Peyer's patch (tissue), 4 donors: Measurements from ENCODE around the gene LAMA5. TPM values are rescaled to one million over a fixed set of nuclear protein-coding genes. Genes with fewer than 3 reads are reported as not detected.

Experiments used
- DNase-seq, 3 donors: peaks; one replicate each; pipeline ENCODE4 v3.0.0-alpha.2; 2017 to 2019
- H3K27ac ChIP-seq, 4 donors: fragments of 200-600 bp; sonication (generic); one replicate each; pipeline ENCODE4 v1.5.1; 2016 to 2019
- H3K27me3 ChIP-seq, 2 donors: fragments of 200-600 bp; sonication (generic); one replicate each; pipeline ENCODE4 v1.5.1; 2019
- H3K36me3 ChIP-seq, 3 donors: fragments of 200-600 bp; sonication (generic); one replicate each; pipeline ENCODE4 v1.5.1; 2016 to 2019
- H3K4me1 ChIP-seq, 4 donors: fragments of 200-600 bp; sonication (generic); one replicate each; pipeline ENCODE4 v1.5.1; 2016 to 2019
- H3K4me3 ChIP-seq, 4 donors: fragments of 200-600 bp; sonication (generic); 1 replicate in 3 of 4; 2 replicates in 1 of 4; pipeline ENCODE4 v1.5.1; 2016 to 2019; ENCODE audit warnings: mild to moderate bottlenecking in 1 of 4
- H3K9me3 ChIP-seq, 4 donors: fragments of 200-600 bp; sonication (generic); one replicate each; pipeline ENCODE4 v1.5.1; 2016 to 2019; ENCODE audit warnings: mild to moderate bottlenecking in 1 of 4
- POLR2A ChIP-seq, 2 donors: fragments of 450-650 bp; IDR thresholded peaks; one replicate each; pipeline ENCODE4 v1.5.1; 2017; ENCODE audit warnings: antibody characterized with exemption in 2 of 2, mild to moderate bottlenecking in 2 of 2, moderate library complexity in 2 of 2
- total RNA-seq, 4 donors: library from RNA; depleted of rRNA; stranded (reverse); fragments of >200 nt; gene quantifications; one replicate each; pipeline ENCODE4 v1.1.0, GENCODE V29; 2016
- TF ChIP-seq, protein P1 (sequence below), 6 experiments: fragments of 450-650 bp in 4 of 6; fragments of 200-600 bp in 2 of 6; sonication (generic) in 1 of 6; IDR thresholded peaks; one replicate each; pipeline ENCODE4 v1.5.1; 2017 to 2019; ENCODE audit warnings: antibody characterized with exemption in 6 of 6, mild to moderate bottlenecking in 3 of 6, moderate library complexity in 1 of 6

Gene LAMA5
- total RNA-seq, 4 donors from 2014 or later, result 31.2 to 328 (median 87.3) TPM

DNA sequence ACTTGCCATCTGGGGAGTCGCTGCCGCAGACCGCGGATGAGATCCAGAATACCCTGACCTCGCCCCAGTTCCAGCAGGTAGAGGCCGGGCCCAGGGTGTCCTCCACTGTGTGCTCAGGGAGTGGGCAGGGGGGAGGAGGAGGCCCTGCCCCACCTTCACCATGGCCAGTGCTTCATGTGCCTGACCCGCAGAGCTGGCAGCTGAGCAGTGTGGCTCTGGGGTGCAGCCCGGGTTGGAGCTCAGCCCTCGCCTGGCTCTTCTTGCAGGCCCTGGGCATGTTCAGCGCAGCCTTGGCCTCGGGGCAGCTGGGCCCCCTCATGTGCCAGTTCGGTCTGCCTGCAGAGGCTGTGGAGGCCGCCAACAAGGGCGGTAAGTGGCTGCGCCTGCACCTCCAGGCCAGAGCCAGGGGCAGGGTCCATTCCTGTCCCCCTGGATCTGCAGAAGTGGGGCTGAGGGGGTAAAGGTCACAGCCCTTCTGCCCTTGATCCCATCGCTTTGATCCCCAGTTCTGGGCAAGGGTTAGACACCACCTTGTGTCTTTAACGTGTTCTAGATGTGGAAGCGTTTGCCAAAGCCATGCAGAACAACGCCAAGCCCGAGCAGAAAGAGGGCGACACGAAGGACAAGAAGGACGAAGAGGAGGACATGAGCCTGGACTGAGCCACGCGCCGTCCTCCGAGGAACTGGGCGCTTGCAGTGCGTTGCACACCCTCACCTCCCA lies 58.9 kb downstream of the LAMA5 start:
- TF ChIP-seq, protein P1, sequence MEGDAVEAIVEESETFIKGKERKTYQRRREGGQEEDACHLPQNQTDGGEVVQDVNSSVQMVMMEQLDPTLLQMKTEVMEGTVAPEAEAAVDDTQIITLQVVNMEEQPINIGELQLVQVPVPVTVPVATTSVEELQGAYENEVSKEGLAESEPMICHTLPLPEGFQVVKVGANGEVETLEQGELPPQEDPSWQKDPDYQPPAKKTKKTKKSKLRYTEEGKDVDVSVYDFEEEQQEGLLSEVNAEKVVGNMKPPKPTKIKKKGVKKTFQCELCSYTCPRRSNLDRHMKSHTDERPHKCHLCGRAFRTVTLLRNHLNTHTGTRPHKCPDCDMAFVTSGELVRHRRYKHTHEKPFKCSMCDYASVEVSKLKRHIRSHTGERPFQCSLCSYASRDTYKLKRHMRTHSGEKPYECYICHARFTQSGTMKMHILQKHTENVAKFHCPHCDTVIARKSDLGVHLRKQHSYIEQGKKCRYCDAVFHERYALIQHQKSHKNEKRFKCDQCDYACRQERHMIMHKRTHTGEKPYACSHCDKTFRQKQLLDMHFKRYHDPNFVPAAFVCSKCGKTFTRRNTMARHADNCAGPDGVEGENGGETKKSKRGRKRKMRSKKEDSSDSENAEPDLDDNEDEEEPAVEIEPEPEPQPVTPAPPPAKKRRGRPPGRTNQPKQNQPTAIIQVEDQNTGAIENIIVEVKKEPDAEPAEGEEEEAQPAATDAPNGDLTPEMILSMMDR (IDR thresholded peaks at IDR 0.05), result no peak
- no peak for TF ChIP-seq POLR2A (IDR thresholded peaks at IDR 0.05)
- Histone ChIP-seq H3K4me1 (peaks cover 7 to 25% (median 17%) of the 10 kb centered on the region in 4 donors), H3K27me3 (no peaks in the 10 kb centered on the region), H3K27ac (no peak overlapping the region), H3K9me3 (no peaks in the 10 kb centered on the region), H3K36me3 (peaks cover 0 to 73% (median 0%) of the 10 kb centered on the region in 3 donors), H3K4me3 (no peak overlapping the region)
- DNase-seq, result no peak

DNA sequence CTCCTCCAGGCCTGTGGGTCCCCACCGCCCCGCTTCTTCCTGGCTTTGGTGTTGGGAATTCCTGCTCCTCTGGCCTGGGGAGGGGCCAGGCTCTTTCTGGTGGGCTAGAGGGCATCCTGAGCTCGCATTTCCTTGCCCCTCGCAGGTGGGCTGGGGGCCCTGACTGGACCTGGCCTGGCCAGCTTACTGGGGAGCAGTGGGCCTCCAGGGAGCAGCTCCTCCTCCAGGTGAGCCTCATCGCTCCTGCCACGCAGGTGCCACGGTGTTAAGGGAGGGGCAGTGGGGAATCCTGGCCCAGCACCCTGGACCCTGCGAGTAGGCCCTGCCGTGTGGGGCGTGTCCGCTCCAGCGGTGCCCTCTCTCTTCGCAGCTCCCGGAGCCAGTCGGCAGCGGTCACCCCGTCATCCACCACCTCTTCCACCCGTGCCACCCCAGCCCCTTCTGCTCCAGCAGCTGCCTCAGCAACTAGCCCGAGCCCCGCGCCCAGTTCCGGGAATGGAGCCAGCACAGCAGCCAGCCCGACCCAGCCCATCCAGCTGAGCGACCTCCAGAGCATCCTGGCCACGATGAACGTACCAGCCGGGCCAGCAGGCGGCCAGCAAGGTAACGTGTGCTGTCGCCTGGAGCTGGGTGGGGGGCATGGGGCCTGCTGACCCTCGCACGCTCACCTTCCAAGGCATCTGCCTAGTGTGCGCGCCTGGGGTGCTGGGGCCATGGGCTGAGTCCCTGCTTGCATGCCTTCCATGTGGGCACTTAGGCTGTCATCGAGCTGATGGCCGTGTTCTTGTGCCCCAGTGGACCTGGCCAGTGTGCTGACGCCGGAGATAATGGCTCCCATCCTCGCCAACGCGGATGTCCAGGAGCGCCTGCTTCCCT lies 59.6 kb downstream of the LAMA5 start:
- H3K27me3 ChIP-seq, result no peaks in the 10 kb centered on the region
- DNase-seq, result no peak
- H3K4me1 ChIP-seq, result peaks cover 7 to 25% (median 18%) of the 10 kb centered on the region in 4 donors
- no peaks in the 10 kb centered on the region for H3K9me3 ChIP-seq
- no peak overlapping the region for H3K27ac ChIP-seq
- TF ChIP-seq, protein P1 (IDR thresholded peaks at IDR 0.05), result no peak
- no peak for TF ChIP-seq POLR2A (IDR thresholded peaks at IDR 0.05)
- no peak overlapping the region for H3K4me3 ChIP-seq
- peaks cover 0 to 73% (median 0%) of the 10 kb centered on the region in 3 donors for H3K36me3 ChIP-seq

DNA sequence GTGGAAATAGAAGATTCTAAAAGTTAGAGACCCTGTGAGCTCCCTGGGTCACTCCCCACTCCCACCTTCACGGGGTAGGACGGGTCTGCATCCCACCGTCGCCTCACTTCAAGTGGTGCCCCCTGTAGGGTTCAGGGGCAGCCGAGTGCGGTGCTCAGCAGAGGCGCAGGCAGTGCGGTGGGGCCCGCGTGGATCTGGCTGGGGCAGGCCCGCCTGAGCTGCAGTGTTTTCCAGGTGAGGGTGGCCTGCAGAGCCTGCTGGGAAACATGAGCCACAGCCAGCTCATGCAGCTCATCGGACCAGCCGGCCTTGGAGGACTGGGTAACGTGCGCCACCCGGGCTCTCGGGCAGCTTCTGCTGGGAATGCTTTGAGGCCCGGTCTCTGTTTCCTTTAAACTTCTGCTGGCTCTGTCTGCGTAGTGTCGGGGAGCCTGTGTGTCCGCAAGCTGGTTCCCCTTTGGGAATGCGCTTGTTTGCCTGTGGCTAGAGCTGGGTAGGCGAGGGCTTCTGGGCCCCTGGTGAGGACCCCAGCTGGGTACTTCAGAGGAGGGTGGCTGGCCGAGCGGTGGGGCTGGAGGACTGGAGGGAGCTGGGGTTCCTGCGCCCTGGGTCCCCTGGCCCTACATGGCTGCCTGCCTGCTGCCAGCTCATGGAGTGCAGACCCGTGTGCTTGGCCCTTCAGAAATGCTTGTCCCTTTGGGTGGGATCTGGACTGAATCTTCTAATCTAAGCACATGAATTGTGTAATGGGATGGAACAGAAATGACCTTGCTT lies 60.5 kb downstream of the LAMA5 start:
- TF ChIP-seq POLR2A (IDR thresholded peaks at IDR 0.05), result no peak
- TF ChIP-seq, protein P1 (IDR thresholded peaks at IDR 0.05), result no peak
- Histone ChIP-seq H3K27ac (no peak overlapping the region), H3K4me3 (no peak overlapping the region), H3K9me3 (no peaks in the 10 kb centered on the region), H3K4me1 (peaks cover 7 to 25% (median 18%) of the 10 kb centered on the region in 4 donors), H3K27me3 (no peaks in the 10 kb centered on the region), H3K36me3 (peaks cover 0 to 66% (median 0%) of the 10 kb centered on the region in 3 donors)
- no peak for DNase-seq

DNA sequence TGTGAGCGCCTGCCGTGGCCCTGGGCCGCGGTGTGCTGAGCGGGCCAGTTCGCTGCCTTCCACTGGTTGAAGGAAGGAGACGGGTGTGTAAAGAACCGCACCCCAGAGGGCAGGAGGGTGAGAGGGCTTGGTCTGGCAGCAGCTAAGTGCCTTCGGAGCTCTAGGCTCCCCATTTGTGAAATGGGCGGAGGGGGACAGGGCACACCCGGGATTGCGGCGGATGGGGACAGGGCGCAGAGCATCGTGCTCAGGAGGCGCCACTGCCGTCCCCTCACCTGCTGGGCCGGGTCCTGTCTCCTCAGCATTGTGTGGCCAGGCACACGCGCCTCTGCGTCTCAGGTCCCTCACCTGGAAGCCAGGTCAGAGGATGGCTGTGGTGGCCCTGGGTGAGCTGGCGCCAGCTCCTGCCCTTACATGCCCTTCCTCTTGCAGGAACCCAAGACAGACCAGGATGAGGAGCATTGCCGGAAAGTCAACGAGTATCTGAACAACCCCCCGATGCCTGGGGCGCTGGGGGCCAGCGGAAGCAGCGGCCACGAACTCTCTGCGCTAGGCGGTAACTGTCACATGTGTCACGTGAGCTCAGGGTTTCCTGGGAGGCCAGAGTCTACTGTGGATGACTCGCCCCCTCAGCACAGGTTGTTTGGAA lies 61.2 kb downstream of the LAMA5 start:
- Histone ChIP-seq H3K27ac (no peak overlapping the region), H3K9me3 (no peaks in the 10 kb centered on the region), H3K36me3 (peaks cover 0 to 60% (median 0%) of the 10 kb centered on the region in 3 donors), H3K4me3 (no peak overlapping the region), H3K27me3 (no peaks in the 10 kb centered on the region), H3K4me1 (peaks cover 7 to 25% (median 18%) of the 10 kb centered on the region in 4 donors)
- DNase-seq, result no peak
- TF ChIP-seq, protein P1 (IDR thresholded peaks at IDR 0.05), result no peak
- no peak for TF ChIP-seq POLR2A (IDR thresholded peaks at IDR 0.05)
